H1 (cell line): ENCODE measurements around the gene COL8A1. TPM values are rescaled to one million over a fixed set of nuclear protein-coding genes. Genes with fewer than 3 reads are reported as not detected.

Experiments
- CBX5 ChIP-seq: fragments of 300-800, 300-1000 bp; sonication (generic); IDR thresholded peaks from 2 replicates; pipeline ENCODE4 v1.7.1; 2016; ENCODE audit warnings: antibody characterized with exemption, low read length, low read depth
- CEBPB ChIP-seq: IDR thresholded peaks from 2 replicates; pipeline ENCODE4 v1.6.1; 2012; ENCODE audit warnings: low read depth, low read length
- CHD1 ChIP-seq: IDR thresholded peaks from 2 replicates; pipeline ENCODE4 v1.6.1; 2012; ENCODE audit warnings: low read depth, low read length, improper control_type of control experiment
- GABPA ChIP-seq: IDR thresholded peaks from 2 replicates; pipeline ENCODE4 v1.6.1; 2011; ENCODE audit warnings: mild to moderate bottlenecking, low read length, moderate library complexity, borderline replicate concordance; ENCODE audit not compliant: insufficient read depth
- POLR2AphosphoS5 ChIP-seq: IDR thresholded peaks from 2 replicates; pipeline ENCODE4 v1.6.1; 2011; ENCODE audit warnings: low read depth, low read length
- POU5F1 ChIP-seq: IDR thresholded peaks from 2 replicates; pipeline ENCODE4 v1.6.1; 2011; ENCODE audit warnings: low read depth, mild to moderate bottlenecking, low read length, moderate library complexity
- RNF2 ChIP-seq: fragments of 200-900, 300-1000 bp; sonication (generic); IDR thresholded peaks from 2 replicates; pipeline ENCODE4 v1.7.1; 2016; ENCODE audit warnings: borderline replicate concordance, low read depth, mild to moderate bottlenecking, antibody characterized with exemption, low read length; ENCODE audit not compliant: poor library complexity, severe bottlenecking; ENCODE audit errors: missing control alignments
- SIN3A ChIP-seq, 2 experiments: IDR thresholded peaks in 1 of 2; conservative IDR thresholded peaks in 1 of 2; 2 replicates each; pipeline ENCODE4 v1.6.1; 2011 to 2012; ENCODE audit warnings: low read length in 2 of 2, improper control_type of control experiment in 1 of 2, low read depth in 1 of 2, mild to moderate bottlenecking in 1 of 2
- SIRT6 ChIP-seq: IDR thresholded peaks from one replicate; pipeline ENCODE4 v1.7.1; 2012; ENCODE audit warnings: low read length, inconsistent platforms
- SP2 ChIP-seq: IDR thresholded peaks from 2 replicates; pipeline ENCODE4 v1.6.1; 2012; ENCODE audit warnings: mild to moderate bottlenecking, low read length, inconsistent platforms
- TAF1 ChIP-seq: IDR thresholded peaks from 2 replicates; pipeline ENCODE4 v1.6.1; 2011; ENCODE audit warnings: mild to moderate bottlenecking, low read depth, low read length
- ZNF274 ChIP-seq: IDR thresholded peaks from 2 replicates; pipeline ENCODE4 v1.7.0; 2012; ENCODE audit warnings: low read length, borderline replicate concordance; ENCODE audit errors: extremely low read depth
- polyA plus RNA-seq, 7 experiments: library from polyadenylated mRNA; depleted of rRNA in 3 of 7; stranded (reverse) in 5 of 7; unstranded in 2 of 7; fragments of >200 nt in 5 of 7; fragments of 200-250 nt in 2 of 7; gene quantifications; 1 replicate in 5 of 7; 2 replicates in 1 of 7; 4 replicates in 1 of 7; pipeline versions ENCODE4 v1.2.1 to v1.2.3, GENCODE V29; 2011 to 2013; ENCODE audit warnings: missing spikeins in 2 of 7, mixed read lengths in 2 of 7
- total RNA-seq: library from RNA; stranded (reverse); fragmentation: NEBNext Ultra II Directional; extraction: Animal tissue kit (Norgen Biotek cat#: 25700); gene quantifications from 2 replicates; pipeline ENCODE4 v1.2.1, GENCODE V29; 2021
- TF ChIP-seq, protein P1 (sequence below): fragments of 300-600 bp; sonication (generic); IDR thresholded peaks from 2 replicates; pipeline ENCODE4 v1.7.1; 2012; ENCODE audit warnings: low read length, moderate library complexity, mild to moderate bottlenecking, inconsistent platforms; ENCODE audit not compliant: insufficient replicate concordance

The COL8A1 gene
- total and polyA plus RNA-seq, 2 of the 8 experiments (the other 6 are each of a cell fraction or from before 2014, with no cell fraction given), result 0.21 to 1.2 TPM

DNA sequence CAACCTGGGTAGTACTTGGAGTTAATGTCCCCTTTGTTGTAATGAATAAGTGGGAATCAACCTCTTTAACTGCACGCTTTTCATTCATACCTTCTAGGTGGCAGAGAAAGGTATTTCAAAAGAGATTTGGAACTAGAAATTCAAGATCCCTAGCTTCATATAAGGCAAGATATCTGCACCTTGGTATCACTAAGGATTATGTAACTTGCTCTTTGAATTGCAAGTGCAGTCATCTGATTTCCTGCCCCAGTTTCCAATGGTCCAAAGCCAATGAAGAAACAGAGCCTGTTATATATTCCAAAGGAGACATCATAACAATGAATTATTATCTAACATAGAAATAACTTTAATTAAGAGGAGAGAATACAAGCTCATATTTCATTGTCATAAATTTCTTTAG is 124.5 kb downstream of the COL8A1 start (continued):
- TF ChIP-seq, protein P1, sequence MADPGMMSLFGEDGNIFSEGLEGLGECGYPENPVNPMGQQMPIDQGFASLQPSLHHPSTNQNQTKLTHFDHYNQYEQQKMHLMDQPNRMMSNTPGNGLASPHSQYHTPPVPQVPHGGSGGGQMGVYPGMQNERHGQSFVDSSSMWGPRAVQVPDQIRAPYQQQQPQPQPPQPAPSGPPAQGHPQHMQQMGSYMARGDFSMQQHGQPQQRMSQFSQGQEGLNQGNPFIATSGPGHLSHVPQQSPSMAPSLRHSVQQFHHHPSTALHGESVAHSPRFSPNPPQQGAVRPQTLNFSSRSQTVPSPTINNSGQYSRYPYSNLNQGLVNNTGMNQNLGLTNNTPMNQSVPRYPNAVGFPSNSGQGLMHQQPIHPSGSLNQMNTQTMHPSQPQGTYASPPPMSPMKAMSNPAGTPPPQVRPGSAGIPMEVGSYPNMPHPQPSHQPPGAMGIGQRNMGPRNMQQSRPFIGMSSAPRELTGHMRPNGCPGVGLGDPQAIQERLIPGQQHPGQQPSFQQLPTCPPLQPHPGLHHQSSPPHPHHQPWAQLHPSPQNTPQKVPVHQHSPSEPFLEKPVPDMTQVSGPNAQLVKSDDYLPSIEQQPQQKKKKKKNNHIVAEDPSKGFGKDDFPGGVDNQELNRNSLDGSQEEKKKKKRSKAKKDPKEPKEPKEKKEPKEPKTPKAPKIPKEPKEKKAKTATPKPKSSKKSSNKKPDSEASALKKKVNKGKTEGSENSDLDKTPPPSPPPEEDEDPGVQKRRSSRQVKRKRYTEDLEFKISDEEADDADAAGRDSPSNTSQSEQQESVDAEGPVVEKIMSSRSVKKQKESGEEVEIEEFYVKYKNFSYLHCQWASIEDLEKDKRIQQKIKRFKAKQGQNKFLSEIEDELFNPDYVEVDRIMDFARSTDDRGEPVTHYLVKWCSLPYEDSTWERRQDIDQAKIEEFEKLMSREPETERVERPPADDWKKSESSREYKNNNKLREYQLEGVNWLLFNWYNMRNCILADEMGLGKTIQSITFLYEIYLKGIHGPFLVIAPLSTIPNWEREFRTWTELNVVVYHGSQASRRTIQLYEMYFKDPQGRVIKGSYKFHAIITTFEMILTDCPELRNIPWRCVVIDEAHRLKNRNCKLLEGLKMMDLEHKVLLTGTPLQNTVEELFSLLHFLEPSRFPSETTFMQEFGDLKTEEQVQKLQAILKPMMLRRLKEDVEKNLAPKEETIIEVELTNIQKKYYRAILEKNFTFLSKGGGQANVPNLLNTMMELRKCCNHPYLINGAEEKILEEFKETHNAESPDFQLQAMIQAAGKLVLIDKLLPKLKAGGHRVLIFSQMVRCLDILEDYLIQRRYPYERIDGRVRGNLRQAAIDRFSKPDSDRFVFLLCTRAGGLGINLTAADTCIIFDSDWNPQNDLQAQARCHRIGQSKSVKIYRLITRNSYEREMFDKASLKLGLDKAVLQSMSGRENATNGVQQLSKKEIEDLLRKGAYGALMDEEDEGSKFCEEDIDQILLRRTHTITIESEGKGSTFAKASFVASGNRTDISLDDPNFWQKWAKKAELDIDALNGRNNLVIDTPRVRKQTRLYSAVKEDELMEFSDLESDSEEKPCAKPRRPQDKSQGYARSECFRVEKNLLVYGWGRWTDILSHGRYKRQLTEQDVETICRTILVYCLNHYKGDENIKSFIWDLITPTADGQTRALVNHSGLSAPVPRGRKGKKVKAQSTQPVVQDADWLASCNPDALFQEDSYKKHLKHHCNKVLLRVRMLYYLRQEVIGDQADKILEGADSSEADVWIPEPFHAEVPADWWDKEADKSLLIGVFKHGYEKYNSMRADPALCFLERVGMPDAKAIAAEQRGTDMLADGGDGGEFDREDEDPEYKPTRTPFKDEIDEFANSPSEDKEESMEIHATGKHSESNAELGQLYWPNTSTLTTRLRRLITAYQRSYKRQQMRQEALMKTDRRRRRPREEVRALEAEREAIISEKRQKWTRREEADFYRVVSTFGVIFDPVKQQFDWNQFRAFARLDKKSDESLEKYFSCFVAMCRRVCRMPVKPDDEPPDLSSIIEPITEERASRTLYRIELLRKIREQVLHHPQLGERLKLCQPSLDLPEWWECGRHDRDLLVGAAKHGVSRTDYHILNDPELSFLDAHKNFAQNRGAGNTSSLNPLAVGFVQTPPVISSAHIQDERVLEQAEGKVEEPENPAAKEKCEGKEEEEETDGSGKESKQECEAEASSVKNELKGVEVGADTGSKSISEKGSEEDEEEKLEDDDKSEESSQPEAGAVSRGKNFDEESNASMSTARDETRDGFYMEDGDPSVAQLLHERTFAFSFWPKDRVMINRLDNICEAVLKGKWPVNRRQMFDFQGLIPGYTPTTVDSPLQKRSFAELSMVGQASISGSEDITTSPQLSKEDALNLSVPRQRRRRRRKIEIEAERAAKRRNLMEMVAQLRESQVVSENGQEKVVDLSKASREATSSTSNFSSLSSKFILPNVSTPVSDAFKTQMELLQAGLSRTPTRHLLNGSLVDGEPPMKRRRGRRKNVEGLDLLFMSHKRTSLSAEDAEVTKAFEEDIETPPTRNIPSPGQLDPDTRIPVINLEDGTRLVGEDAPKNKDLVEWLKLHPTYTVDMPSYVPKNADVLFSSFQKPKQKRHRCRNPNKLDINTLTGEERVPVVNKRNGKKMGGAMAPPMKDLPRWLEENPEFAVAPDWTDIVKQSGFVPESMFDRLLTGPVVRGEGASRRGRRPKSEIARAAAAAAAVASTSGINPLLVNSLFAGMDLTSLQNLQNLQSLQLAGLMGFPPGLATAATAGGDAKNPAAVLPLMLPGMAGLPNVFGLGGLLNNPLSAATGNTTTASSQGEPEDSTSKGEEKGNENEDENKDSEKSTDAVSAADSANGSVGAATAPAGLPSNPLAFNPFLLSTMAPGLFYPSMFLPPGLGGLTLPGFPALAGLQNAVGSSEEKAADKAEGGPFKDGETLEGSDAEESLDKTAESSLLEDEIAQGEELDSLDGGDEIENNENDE, result no peak
- TF ChIP-seq SP2 (no peak), RNF2 (no peak), SIN3A (conservative IDR thresholded peaks at IDR 0.05 in 1 of 2, IDR thresholded peaks at IDR 0.05 in 1 of 2; ENCODE audit: low read depth in 1 of 2, low read length in 2 of 2) (no peak), CEBPB (no peak), CHD1 (no peak), TAF1 (no peak), GABPA (no peak), ZNF274 (no peak), SIRT6 (no peak), POU5F1 (no peak), POLR2AphosphoS5 (no peak), CBX5 (no peak)
